Measurements from ENCODE around the gene ACSL5.

DNA sequence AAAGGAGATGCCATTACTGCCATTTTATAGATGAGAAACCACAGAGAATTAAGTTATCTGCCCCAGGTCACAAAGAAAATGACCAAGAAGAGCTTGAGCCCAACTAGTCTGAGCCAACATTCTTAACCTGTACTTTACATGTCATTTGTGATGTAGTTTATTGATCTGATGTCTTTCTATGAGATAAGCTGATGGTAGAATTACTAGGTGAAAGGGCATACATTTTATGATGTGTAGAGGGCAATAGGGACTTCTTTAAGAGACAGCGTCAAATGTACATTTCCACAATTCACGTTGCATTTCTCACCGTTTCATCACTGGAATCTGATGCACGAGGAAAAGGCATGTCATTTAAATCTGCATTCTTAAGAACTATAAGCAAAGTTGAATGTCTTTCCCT, 11.3 kb downstream of the ACSL5 start:
- TF ChIP-seq POLR2A (IDR thresholded peaks at IDR 0.05) = no peak
- TF ChIP-seq, protein P1, sequence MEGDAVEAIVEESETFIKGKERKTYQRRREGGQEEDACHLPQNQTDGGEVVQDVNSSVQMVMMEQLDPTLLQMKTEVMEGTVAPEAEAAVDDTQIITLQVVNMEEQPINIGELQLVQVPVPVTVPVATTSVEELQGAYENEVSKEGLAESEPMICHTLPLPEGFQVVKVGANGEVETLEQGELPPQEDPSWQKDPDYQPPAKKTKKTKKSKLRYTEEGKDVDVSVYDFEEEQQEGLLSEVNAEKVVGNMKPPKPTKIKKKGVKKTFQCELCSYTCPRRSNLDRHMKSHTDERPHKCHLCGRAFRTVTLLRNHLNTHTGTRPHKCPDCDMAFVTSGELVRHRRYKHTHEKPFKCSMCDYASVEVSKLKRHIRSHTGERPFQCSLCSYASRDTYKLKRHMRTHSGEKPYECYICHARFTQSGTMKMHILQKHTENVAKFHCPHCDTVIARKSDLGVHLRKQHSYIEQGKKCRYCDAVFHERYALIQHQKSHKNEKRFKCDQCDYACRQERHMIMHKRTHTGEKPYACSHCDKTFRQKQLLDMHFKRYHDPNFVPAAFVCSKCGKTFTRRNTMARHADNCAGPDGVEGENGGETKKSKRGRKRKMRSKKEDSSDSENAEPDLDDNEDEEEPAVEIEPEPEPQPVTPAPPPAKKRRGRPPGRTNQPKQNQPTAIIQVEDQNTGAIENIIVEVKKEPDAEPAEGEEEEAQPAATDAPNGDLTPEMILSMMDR (IDR thresholded peaks at IDR 0.05) = no peak
